Fibroblast of skin of right quadriceps (primary cell): ENCODE results near the gene RXRA.

Source experiments
- DNase-seq: peaks from one replicate; pipeline ENCODE4 v3.0.0-alpha.2; 2013

Gene RXRA

GRCh38 chr9:134403682-134404301 is 77.5 kb downstream of the RXRA start:
- peak; percentile 89 for DNase-seq

DNA sequence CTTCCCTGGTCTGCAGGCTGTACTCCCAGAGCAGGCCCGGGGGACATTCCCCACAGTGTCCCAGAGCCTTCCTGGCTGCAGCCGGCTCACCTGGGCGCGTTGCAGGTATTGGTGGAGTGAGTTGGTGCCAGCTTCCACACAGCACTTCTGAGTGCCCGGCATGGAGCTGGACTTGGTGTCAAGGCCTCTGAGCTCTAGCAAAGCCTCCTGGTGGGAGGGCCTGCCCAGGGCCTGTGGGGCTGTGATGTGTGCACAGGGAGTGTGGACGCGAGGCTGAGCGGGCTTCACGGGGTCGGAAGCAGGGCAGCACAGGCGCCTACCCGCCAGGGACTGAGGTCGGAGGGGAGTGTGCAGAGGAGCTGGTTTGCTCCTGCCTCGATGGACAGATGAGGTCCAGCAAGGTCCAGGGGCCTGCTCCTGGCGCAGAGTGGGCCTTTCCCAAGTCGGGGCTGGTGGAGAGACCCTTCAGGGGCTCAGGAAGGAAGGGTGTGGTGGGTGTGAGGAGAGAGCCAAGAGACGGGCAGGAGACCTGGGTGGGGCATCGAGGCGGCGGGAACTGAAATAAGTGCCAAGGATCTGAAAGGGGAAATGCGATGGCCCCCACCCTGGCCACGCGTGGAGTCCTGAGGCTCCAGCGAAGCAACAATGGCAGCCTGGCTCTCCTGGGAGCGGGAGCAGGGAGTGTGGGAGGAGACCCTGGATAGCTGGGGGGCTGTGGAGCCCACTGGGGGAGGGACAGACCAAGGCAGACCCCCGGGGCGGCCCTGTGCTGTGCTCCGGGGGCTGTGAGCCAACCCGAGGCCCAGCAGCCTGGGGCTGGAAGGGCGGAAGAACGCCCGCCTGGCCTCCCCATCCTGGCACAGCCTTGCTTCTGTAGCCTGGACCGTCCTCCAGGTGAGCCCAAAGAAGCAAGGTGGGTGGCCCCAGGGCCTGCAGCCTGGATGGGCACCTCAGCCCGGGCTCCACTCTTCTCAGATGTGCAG is 78.4 kb downstream of the RXRA start:
- DNase-seq: no peak

DNA sequence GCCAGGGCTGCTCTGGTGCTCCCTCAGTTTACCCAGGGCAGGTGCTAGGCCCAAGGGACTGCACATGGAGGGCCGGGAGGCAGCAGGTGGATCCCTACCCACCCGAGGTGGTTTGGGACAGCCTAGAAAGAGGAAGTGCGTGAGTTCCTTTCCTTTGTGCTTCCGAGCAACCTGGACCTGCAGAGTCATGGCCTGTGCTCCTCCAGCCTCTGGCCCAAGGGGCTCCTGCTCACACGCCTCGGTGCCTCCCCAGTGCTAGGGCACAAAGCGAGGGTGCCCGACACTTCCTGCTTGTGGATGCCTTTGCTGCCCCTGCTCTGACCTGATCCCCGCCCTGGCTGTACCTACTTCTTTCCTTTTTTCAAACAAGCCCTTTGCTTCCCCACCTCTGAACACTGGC is 79.3 kb downstream of the RXRA start:
- no peak for DNase-seq

- no peak for DNase-seq
These were observed 80.3 kb downstream of the RXRA start for GRCh38 chr9:134406366-134407120.

- peak; percentile 86 for DNase-seq
These were observed 81.0 kb downstream of the RXRA start for GRCh38 chr9:134407121-134407779.

DNA sequence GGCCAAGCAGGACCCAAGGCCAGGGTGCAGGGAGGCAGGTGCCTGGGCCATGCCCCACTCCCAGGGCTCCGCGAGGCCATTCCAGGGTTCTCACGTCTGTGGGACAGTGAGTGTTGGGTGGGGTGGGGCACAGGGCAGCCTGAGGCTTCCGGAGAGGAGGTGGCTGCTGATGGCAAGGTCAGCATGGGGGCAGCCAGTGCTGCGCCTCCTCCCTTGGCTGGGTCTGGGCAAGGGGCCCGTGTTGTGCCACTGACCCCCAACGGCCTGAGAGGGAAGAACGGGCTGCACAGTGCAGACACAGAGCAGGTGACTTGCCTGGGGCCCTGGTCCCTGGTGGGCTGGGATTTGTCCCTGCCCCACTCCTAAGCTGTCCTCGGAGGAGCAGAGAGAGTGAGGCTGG is 82.1 kb downstream of the RXRA start:
- no peak for DNase-seq

- DNase-seq: no peak
These were observed 82.9 kb downstream of the RXRA start for GRCh38 chr9:134408939-134409737.

- no peak for DNase-seq
These were observed 84.0 kb downstream of the RXRA start for GRCh38 chr9:134410071-134410834.

DNA sequence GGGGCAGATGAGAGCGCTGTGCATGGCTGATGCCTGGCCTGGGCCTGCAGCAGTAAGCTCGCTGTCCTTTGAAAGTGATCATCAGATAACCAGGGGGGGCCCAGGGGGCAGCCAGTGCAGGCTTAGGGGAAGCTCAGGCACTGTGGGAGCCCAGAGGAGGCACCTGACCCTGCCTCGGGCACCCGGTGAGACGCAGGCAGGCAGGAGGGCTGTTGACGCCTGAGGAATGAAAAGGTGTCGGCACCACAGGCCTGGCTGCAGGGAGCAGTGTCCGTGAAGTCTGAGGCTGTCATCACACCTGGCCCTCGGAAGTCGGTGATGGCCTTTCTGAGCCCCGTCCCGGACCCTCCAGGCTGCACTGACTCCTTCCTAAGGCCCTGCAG is 84.6 kb downstream of the RXRA start:
- no peak for DNase-seq

DNA sequence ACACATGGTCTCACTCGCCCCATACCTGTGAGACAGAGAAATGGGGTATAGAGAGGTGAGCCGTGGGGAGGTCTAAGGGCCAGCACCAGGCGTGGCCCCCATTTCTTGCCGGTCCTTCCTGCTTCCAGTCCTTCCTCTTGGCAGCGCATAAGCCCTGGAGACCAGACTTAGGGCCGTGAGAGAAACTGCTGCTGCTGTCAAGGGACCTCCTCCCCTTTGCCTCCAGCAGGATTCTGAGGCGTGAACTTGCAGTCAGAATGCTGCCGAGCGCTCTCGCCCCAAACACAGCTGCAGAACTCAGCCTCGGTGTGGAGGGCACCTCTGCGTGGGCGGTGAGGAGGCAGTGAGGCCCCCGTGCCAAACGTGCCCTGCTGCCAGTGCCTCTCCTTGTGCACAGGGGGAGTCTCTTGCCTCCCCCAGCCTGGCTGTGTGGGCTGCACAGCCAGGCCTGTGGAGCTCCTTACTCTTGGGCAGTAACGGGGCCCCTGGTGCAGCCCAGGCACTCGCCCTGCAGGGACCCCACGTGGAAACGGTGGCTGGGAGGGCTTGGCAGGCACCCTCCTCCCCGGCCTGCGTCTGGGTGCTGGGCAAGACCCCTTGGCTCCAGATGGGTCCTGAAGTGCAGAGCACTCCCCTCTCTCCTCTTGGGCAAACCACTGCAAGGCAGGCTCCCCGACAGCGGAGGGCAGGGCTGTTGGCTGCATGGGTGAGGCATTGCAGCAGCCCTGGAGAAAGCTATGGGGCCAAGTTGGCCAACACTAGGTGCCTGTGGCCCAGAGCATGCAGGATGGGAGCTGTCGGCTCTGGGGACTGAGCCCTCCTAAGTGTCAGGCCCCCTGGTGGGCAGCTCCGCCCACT is 85.4 kb downstream of the RXRA start:
- DNase-seq: no peak

- no peak for DNase-seq
These were observed 86.0 kb downstream of the RXRA start for GRCh38 chr9:134412298-134412711.

DNA sequence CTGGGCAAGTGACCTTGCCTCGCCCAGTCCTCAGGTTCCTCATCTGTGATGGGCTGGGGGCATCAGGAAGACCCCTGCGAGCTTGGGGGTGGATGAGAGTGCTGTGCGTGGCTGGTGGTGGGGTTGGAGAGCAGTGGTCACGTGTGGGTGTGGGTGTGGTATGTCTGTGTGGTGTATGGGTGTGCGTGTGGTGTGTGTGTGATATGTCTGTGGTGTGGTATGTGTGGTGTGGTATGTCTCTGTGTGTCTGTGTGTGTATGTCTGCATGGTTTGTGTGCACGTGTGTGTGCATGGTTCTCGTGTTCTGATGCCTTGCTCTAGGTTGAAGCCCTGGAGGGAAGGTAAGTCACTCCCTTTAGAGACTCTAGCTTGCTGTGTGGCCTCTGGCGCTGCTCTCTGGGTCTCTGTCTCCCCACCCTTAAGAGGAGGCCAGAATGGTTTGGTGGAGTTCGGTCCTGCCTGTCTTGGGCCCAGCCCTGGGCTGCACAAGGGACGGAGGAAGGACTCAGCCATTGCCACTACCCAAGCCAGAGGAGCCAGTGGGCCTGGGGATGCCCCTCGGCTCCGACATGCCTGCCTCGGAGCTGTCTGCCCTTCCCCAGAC is 87.0 kb downstream of the RXRA start:
- no peak for DNase-seq

- peak; percentile 74 for DNase-seq
These were observed 87.8 kb downstream of the RXRA start for GRCh38 chr9:134413890-134414623.

DNA sequence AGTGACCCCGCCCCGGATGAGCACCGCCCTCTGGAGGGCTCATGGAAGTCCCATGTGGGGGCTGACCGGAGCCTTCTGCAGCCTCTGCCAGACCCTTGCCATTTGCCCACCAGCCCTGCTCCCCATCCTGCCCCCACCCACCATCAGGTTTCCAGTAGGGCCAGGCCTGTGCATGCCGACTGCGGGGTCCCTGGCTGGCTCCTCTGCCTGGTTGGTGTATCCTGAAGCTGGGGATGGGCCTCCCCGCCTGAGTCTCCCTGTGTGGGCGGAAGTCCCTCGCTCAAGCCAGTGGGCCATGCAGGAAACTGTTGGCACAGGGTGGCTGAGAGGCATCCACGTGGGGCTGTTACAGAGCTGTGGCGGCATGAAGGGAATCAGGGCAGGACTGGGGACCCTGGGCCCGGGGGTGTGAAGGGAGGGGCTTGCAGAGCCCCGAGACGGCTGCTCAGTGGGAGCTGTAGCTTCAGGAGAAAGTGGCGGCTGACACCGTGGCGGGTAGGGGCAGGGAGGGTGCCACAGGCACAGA is 88.7 kb downstream of the RXRA start:
- no peak for DNase-seq

GRCh38 chr9:134416385-134417015 is 90.2 kb downstream of the RXRA start:
- DNase-seq: no peak

DNA sequence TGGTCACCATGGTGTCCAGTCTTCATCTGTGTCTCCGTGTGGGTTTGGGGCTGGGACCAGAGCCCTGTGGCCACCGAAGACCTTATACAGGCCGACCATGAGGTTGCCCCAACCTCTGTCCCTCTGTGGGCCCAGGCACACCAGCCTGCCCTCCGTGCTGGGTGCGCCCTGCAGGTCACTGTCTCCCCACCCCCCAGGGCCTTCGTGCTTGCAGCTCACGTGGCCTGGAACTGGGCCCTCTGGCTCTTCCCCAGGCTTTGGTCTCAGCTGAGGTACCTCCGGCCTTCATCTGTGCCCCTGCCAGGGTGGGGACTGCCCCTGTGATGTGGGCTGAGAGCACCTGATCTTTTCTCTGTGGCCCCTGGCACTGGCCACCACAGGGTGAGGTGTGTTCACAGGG is 92.1 kb downstream of the RXRA start:
- no peak for DNase-seq

DNA sequence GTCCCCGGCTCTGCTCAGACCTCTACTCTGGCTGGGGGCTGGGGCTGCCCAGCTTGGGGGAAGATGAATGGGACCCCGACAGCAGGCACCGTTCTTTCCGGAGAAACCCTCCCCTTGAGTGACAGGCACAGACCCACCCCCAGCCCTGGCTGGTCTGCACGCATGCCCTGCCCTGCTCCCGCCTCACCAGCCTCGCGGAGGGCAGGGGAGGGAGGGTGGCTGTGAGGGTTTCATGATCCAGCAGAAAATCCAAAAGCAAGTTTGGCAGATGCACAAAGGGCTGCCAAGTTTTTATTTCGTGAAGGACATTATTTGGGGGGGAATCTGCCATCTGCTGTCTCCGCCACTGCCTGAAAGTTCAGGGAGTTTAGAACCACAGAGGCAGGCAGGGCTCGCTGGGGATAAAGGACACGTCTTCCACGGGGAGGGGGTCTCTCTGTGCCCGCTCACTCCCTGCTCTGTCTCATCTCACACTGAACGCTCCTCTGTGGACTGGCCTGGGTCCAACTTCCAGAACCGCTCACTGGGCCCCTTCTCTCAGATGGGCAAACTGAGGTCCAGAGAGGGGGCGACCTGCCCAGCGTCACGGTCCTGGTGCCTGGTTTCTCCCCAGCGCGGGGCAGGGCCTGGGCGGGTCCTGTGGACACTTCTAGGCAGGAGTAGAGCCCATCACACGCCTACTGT is 92.9 kb downstream of the RXRA start:
- no peak for DNase-seq

DNA sequence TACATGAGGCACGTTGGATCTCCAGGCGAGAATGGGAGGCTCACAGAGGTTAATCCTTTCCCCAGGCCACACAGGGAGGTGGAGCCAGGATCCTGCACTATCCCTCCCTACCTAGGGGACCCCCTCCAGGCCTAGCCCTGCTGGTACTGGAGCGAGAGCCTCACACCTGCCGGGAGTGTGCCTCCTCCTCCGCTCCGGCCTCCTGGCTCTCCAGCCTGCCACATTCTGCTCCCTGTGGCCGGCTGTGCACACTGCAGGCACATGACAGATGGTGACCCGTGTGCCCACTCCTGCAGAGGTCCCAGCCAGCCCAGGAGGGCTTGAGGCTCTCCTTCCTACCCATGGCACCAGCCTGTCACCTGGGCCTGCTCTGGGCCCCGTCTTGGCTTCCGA is 93.4 kb downstream of the RXRA start:
- no peak for DNase-seq
